AG04450 (cell line): ENCODE measurements around the gene MSL3B.
A peak's percentile ranks its signal among the peaks of the same experiment; 100 is the strongest.

Experiments used
- CTCF ChIA-PET: fragments of 300-600, 350-600 bp; formaldehyde crosslinking; extraction: SDS; loops from one replicate; lab custom pipeline; 2022; ENCODE audit warnings: antibody characterized with exemption, inconsistent platforms; lab: Charles Lee
- POLR2A ChIA-PET: fragments of 350-600 bp; formaldehyde crosslinking; extraction: SDS; loops from one replicate; lab custom pipeline; 2021; ENCODE audit warnings: antibody characterized with exemption, inconsistent platforms; lab: Yijun Ruan, JAX
- DNase-seq: peaks from one replicate; pipeline ENCODE4 v3.0.0-alpha.2; 2011; ENCODE audit warnings: low read depth, low spot score
- H3K27ac ChIP-seq: one replicate; pipeline ENCODE4 v1.5.1; 2012; ENCODE audit warnings: low read depth, low read length, control low read depth
- H3K27me3 ChIP-seq: one replicate; pipeline ENCODE4 v1.6.0; 2012; ENCODE audit warnings: low read length; ENCODE audit not compliant: control insufficient read depth, insufficient read depth
- H3K4me3 ChIP-seq: 2 replicates; pipeline ENCODE4 v1.5.1; 2011; ENCODE audit warnings: mild to moderate bottlenecking, low read depth, low read length, control low read depth
- H3K9me3 ChIP-seq: 2 replicates; pipeline ENCODE4 v1.5.1; 2012; ENCODE audit warnings: low read length; ENCODE audit not compliant: control insufficient read depth, insufficient read depth
- TF ChIP-seq, protein P1 (sequence below): IDR thresholded peaks from 2 replicates; pipeline ENCODE4 v1.5.1; 2011; ENCODE audit warnings: low read depth, low read length, control low read depth, inconsistent platforms

Gene MSL3B

DNA sequence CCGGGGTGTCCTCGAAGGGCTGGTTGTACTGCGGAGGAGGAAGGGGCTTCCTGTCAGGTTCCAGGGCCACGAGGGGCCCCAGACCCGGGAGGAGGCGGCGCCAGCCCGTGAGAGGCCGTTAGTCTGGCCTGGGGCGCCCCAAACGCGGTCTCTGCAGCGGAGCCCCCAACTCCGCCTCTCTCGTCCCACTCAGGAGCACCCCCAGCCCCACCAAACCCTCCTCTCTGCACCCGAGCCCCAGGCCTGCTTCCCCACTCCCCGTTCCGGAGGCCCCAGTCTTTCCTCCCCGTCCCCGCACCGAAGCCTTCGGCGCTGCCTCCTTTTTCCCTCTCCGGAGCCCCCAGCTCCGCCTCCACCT lies 14.3 kb downstream of the MSL3B start:
- Histone ChIP-seq H3K9me3 (peaks cover 3% of the 10 kb centered on the region; the same call in 1 of the 2 replicates), H3K27me3 (no peaks in the 10 kb centered on the region), H3K27ac (no peak overlapping the region), H3K4me3 (peak overlapping the region; percentile 83)
- TF ChIP-seq, protein P1, sequence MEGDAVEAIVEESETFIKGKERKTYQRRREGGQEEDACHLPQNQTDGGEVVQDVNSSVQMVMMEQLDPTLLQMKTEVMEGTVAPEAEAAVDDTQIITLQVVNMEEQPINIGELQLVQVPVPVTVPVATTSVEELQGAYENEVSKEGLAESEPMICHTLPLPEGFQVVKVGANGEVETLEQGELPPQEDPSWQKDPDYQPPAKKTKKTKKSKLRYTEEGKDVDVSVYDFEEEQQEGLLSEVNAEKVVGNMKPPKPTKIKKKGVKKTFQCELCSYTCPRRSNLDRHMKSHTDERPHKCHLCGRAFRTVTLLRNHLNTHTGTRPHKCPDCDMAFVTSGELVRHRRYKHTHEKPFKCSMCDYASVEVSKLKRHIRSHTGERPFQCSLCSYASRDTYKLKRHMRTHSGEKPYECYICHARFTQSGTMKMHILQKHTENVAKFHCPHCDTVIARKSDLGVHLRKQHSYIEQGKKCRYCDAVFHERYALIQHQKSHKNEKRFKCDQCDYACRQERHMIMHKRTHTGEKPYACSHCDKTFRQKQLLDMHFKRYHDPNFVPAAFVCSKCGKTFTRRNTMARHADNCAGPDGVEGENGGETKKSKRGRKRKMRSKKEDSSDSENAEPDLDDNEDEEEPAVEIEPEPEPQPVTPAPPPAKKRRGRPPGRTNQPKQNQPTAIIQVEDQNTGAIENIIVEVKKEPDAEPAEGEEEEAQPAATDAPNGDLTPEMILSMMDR, result no peak
- CTCF ChIA-PET, result no interaction called here
- DNase-seq, result no peak
- POLR2A ChIA-PET, result interaction anchor here (0.7 kb wide), 1 partner anchor 19 kb away, joined by 3 read pairs; no protein-coding TSS in a partner anchor

DNA sequence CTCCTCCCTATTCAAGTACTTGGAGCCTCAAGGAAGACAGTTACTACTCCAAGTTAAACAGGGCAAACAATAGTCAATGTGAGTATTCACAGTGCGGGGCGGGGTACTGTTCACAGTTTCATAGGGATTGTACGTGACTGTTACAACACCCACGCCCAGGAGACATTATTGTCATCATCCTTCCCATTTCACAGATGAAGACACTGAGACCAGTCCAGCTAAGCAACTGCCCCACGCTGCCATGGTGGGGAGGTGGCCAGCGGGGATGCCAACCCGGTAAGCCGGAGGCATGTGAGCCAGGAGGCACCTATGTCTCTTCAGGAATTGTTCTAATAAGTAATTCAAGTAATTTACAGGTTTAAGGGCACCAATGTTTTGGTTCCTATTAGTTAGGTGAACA lies 14.8 kb downstream of the MSL3B start:
- DNase-seq, result no peak
- Histone ChIP-seq H3K27ac (no peak overlapping the region), H3K27me3 (no peaks in the 10 kb centered on the region), H3K4me3 (peak overlapping the region; percentile 83), H3K9me3 (peaks cover 3% of the 10 kb centered on the region; the same call in 1 of the 2 replicates)
- CTCF ChIA-PET, result no interaction called here
- POLR2A ChIA-PET, result no interaction called here
- TF ChIP-seq, protein P1, result no peak

DNA sequence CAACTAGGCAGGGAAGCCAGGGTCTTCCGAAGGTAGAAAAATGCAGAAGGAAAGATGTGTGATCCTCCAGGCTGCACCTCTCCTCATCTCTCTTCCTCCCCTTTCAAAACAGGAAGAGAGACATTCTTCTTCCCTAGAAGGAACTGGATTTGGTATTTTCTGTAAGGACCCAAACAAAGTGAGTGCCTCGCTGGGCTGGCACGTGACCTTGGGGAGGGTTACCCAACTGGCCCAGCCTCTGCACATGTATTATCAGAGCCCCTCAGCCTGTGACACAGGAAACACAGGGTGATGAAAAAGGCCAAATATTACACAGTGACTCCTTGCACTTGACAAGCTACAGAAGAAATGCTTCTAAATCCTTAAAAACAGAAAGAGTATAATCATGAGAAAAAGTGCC lies 16.1 kb downstream of the MSL3B start:
- POLR2A ChIA-PET, result no interaction called here
- no peaks in the 10 kb centered on the region for H3K27me3 ChIP-seq
- H3K9me3 ChIP-seq, result peaks cover 3% of the 10 kb centered on the region; the same call in 1 of the 2 replicates
- H3K4me3 ChIP-seq, result peak overlapping the region; percentile 10; the same call in 1 of the 2 replicates
- no peak overlapping the region for H3K27ac ChIP-seq
- TF ChIP-seq, protein P1, result no peak
- CTCF ChIA-PET, result interaction anchor here (1.1 kb wide), 1 partner anchor 76 kb away, joined by 3 read pairs; no protein-coding TSS in a partner anchor
- DNase-seq, result no peak

DNA sequence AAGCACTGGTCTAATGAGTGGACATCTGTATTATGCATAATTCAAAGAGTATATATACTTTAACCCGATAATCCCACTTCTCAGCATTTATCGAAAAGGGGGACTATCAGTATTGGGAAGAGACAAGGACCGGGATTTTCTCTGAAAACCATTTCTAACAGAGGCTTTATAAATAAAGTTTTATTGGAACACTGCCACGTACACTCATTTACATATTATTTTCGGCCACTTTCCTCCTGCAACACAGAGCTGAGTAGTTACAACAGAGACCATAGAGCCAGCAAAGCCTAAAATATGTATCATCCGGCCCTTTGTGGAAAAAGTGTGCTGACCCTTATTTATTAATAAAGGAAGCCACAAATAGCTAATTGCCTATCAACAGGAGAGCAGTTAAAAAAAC lies 17.0 kb downstream of the MSL3B start:
- H3K4me3 ChIP-seq, result no peak overlapping the region
- peaks cover 3% of the 10 kb centered on the region; the same call in 1 of the 2 replicates for H3K9me3 ChIP-seq
- ChIA-PET CTCF (interaction anchor here (0.8 to 1.1 kb wide), 2 partner anchors 77 to 1895 kb away, joined by 3 read pairs; no protein-coding TSS in a partner anchor), POLR2A (no interaction called here)
- no peak for DNase-seq
- H3K27ac ChIP-seq, result no peak overlapping the region
- TF ChIP-seq, protein P1, result no peak
- H3K27me3 ChIP-seq, result no peaks in the 10 kb centered on the region

DNA sequence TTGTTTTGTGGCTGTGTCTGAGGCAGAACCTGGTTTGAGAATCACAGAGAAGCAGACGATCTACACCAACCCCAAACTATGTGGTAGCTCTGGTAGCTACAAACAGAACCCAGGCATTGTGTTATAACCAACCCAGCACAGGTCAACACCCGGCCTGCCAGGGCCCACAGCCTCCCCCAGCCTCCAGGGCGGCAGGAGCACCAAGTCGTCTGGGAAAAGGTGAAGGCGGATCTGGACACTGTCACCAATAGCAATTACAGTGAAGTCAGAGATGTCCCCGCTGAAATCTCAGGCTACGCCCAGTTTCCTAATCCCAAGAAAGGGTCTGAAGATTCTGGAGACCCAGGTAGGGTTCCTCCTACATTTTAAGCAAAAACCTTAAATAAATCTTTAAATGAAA lies 17.4 kb downstream of the MSL3B start:
- CTCF ChIA-PET, result no interaction called here
- H3K27ac ChIP-seq, result no peak overlapping the region
- POLR2A ChIA-PET, result no interaction called here
- no peak overlapping the region for H3K4me3 ChIP-seq
- peaks cover 3% of the 10 kb centered on the region; the same call in 1 of the 2 replicates for H3K9me3 ChIP-seq
- DNase-seq, result no peak
- no peaks in the 10 kb centered on the region for H3K27me3 ChIP-seq
- TF ChIP-seq, protein P1, result no peak
